ENCODE data around the gene BICRAL. TPM values are rescaled to one million over a fixed set of nuclear protein-coding genes. Genes with fewer than 3 reads are reported as not detected.
"Not testable (repeated sequence)": the region's sequence is repeated elsewhere in the genome, so short reads cannot be mapped to it uniquely, and the experiment has no call there.

BICRAL gene
- total RNA-seq, 1 donor from 2014 or later: 5.6 TPM

GRCh38 chr6:42791706-42792320, 10.0 kb downstream of the BICRAL start:
- DNase-seq (ENCODE audit: low read depth in 2 of 2): no peak

- no peak for DNase-seq (ENCODE audit: low read depth in 2 of 2)
Measured at GRCh38 chr6:42795651-42796050, 13.8 kb downstream of the BICRAL start.

- no peak for DNase-seq (ENCODE audit: low read depth in 2 of 2)
Measured at GRCh38 chr6:42796171-42796570, 14.3 kb downstream of the BICRAL start.

GRCh38 chr6:42797696-42798095, 15.8 kb downstream of the BICRAL start:
- DNase-seq (ENCODE audit: low read depth in 2 of 2): not testable (repeated sequence)

GRCh38 chr6:42805297-42805861, 23.5 kb downstream of the BICRAL start:
- DNase-seq (ENCODE audit: low read depth in 2 of 2): no peak

- not testable (repeated sequence) for DNase-seq (ENCODE audit: low read depth in 2 of 2)
Measured at GRCh38 chr6:42806359-42806758, 24.5 kb downstream of the BICRAL start.

- DNase-seq (ENCODE audit: low read depth in 2 of 2): no peak
Measured at GRCh38 chr6:42808492-42809483, 26.9 kb downstream of the BICRAL start.

GRCh38 chr6:42813074-42813645, 31.3 kb downstream of the BICRAL start:
- no peak for DNase-seq (ENCODE audit: low read depth in 2 of 2)

- no peak for DNase-seq (ENCODE audit: low read depth in 2 of 2)
Measured at GRCh38 chr6:42813906-42814444, 32.1 kb downstream of the BICRAL start.

GRCh38 chr6:42815726-42816125, 33.9 kb downstream of the BICRAL start:
- not testable (repeated sequence) for DNase-seq (ENCODE audit: low read depth in 2 of 2)

- no peak for DNase-seq (ENCODE audit: low read depth in 2 of 2)
Measured at GRCh38 chr6:42817907-42818306, 36.1 kb downstream of the BICRAL start.

- no peak for DNase-seq (ENCODE audit: low read depth in 2 of 2)
Measured at GRCh38 chr6:42818416-42818815, 36.6 kb downstream of the BICRAL start.

GRCh38 chr6:42818878-42819277, 37.0 kb downstream of the BICRAL start:
- DNase-seq (ENCODE audit: low read depth in 2 of 2): no peak

- DNase-seq (ENCODE audit: low read depth in 2 of 2): no peak
Measured at GRCh38 chr6:42819803-42820511, 38.1 kb downstream of the BICRAL start.

GRCh38 chr6:42820512-42821340, 38.9 kb downstream of the BICRAL start:
- no peak for DNase-seq (ENCODE audit: low read depth in 2 of 2)

GRCh38 chr6:42821341-42821668, 39.5 kb downstream of the BICRAL start:
- DNase-seq (ENCODE audit: low read depth in 2 of 2): no peak

GRCh38 chr6:42821846-42822245, 40.0 kb downstream of the BICRAL start:
- DNase-seq (ENCODE audit: low read depth in 2 of 2): no peak

- no peak for DNase-seq (ENCODE audit: low read depth in 2 of 2)
Measured at GRCh38 chr6:42829561-42830092, 47.8 kb downstream of the BICRAL start.

- DNase-seq (ENCODE audit: low read depth in 2 of 2): peak in 1 of 2 donors; percentile 28
Measured at GRCh38 chr6:42831237-42831636, 49.4 kb downstream of the BICRAL start.

GRCh38 chr6:42834056-42834455, 52.2 kb downstream of the BICRAL start:
- DNase-seq (ENCODE audit: low read depth in 2 of 2): no peak

Measured in lung microvascular endothelial cell (primary cell).